ENCODE measurements around the gene ARPC5.
A peak's percentile ranks its signal among the peaks of the same experiment; 100 is the strongest.

Gene ARPC5

DNA sequence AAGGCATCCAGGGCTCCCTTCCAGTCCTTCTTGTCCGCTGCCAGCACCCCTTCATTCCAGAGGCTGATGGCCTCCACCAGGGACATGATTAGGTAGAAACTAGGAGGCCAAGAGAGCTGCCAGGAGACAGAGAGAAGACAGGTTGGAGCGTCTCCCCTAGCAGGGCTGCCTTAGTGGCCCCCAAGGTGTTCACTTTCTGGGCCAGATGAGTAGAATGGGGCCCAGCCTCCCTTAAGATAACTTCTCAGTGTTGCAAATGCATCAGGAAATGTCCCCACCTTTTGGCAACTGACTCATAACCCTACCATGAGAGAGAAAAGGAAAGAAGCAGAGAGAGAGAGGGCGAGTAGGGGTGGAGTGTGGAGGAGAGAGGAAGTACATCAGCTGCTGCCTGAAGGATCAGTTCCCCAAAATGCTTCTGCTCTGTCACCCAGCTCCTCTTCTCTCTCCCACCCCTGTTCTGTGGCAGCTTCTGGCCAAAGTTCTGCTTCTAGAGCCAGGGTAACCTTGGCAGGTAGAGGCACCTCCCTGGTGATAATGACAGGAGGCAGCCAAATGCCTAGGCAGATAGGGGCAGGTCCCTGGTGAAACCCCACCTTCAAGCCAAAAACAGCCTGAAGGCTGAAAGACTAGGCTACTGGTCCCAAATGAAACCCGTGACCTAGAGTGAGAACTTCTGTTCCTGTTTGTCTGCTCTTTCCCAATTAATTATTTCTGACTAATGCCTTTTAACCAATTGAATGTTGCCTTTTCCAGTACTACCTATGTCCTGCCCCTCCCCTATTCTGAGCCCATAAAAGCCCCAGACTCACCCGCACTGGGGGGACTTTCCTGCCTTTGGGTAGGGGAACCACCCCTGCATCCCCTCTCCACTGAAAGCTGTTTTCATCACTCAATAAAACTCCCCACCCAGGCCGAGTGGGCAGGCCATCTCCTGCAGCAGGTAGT, 45.1 kb downstream of the ARPC5 start, which contains the start of gene NCF2:
Gene NCF2, minus strand, starts transcription at position 216 of the 948 bp plus-strand sequence. Its CDS starts 130 bp downstream, at position 86.
- no peak for TF ChIP-seq CTCF (conservative IDR thresholded peaks at IDR 0.05; ENCODE audit: control insufficient read depth, insufficient read depth, low read depth, low read length)
- peak; percentile 29 for DNase-seq (ENCODE audit: low read depth)
- H3K4me3 ChIP-seq (ENCODE audit: control insufficient read depth, low read depth, low read length): no peak within 1 kb of the TSS

- DNase-seq (ENCODE audit: low read depth): no peak
- no peak for TF ChIP-seq CTCF (conservative IDR thresholded peaks at IDR 0.05; ENCODE audit: control insufficient read depth, insufficient read depth, low read depth, low read length)
- no peak overlapping the region for H3K4me3 ChIP-seq (ENCODE audit: control insufficient read depth, low read depth, low read length)
Measured at GRCh38 chr1:183589874-183590243, 45.7 kb downstream of the ARPC5 start.

GRCh38 chr1:183589384-183589783, 46.2 kb downstream of the ARPC5 start:
- H3K4me3 ChIP-seq (ENCODE audit: control insufficient read depth, low read depth, low read length): no peak overlapping the region
- no peak for DNase-seq (ENCODE audit: low read depth)
- TF ChIP-seq CTCF (conservative IDR thresholded peaks at IDR 0.05; ENCODE audit: control insufficient read depth, insufficient read depth, low read depth, low read length): no peak

DNA sequence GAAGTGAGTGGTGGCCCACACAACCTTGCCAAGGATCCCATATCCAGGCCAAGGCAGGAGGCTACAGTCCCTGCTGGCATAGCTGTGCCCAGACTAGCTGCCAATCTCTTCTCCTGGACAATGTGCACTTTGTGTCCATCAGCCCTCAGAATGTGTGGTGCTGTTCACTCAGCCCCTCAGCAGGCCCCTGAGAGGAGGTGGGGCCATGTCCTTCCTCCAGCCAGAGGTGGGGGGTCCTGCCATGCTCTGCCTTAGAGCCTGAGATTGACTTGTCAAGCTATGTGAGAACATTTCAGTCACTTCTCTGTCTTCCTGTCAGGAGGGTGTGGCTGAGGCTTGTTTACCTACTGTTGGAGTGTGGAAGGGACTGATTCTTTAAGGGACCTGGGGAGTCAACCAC, 46.8 kb downstream of the ARPC5 start:
- DNase-seq (ENCODE audit: low read depth): no peak
- TF ChIP-seq CTCF (conservative IDR thresholded peaks at IDR 0.05; ENCODE audit: control insufficient read depth, insufficient read depth, low read depth, low read length): no peak
- H3K4me3 ChIP-seq (ENCODE audit: control insufficient read depth, low read depth, low read length): no peak overlapping the region

- H3K4me3 ChIP-seq (ENCODE audit: control insufficient read depth, low read depth, low read length): no peak overlapping the region
- no peak for DNase-seq (ENCODE audit: low read depth)
- TF ChIP-seq CTCF (conservative IDR thresholded peaks at IDR 0.05; ENCODE audit: control insufficient read depth, insufficient read depth, low read depth, low read length): no peak
Measured at GRCh38 chr1:183586926-183587325, 48.7 kb downstream of the ARPC5 start.

DNA sequence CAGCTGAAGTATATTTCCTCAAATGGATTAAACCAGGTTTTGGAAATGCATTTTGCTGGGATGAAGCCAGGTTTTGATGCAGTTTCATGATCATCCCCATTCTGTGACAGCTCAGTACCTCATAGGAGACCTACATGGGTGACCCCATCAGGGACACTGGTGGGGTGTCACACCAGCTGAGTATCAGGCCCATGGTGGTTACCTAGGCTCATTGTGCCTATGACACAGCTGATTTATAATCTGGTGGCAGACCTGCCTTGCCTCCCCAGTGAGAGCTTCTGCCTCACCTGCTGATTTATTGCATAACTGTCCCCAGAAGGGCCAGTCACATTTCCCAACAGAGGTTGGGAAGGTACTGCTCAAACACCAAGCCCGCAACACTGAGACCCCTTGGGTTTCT, 49.1 kb downstream of the ARPC5 start:
- no peak for DNase-seq (ENCODE audit: low read depth)
- no peak overlapping the region for H3K4me3 ChIP-seq (ENCODE audit: control insufficient read depth, low read depth, low read length)
- no peak for TF ChIP-seq CTCF (conservative IDR thresholded peaks at IDR 0.05; ENCODE audit: control insufficient read depth, insufficient read depth, low read depth, low read length)

All from fibroblast of mammary gland (primary cell).